ENCODE results near the gene ZNF784.
A peak's percentile ranks its signal among the peaks of the same experiment; 100 is the strongest.

The ZNF784 gene

GRCh38 chr19:55585658-55586339 lies 38.6 kb downstream of the ZNF784 start (continued):
- TF ChIP-seq ATF2 (tag by site-specific recombination; IDR thresholded peaks at IDR 0.05; ENCODE audit: low read depth) (no peak), ZNF16 (tag by site-specific recombination; IDR thresholded peaks at IDR 0.05; ENCODE audit: low read depth) (no peak), YY2 (tag by site-specific recombination; IDR thresholded peaks at IDR 0.05) (no peak), ZNF658 (tag by site-specific recombination; IDR thresholded peaks at IDR 0.05) (no peak), ZNF510 (tag by site-specific recombination; IDR thresholded peaks at IDR 0.05; ENCODE audit: insufficient replicate concordance) (no peak), ZNF660 (tag by site-specific recombination; IDR thresholded peaks at IDR 0.05) (no peak), ZNF580 (tag by site-specific recombination; IDR thresholded peaks at IDR 0.05) (no peak; the same call in 1 of the 2 replicates), ZNF311 (tag by site-specific recombination; IDR thresholded peaks at IDR 0.05; ENCODE audit: borderline replicate concordance) (no peak), RBAK (tag by site-specific recombination; IDR thresholded peaks at IDR 0.05) (no peak), ZNF157 (tag by site-specific recombination; IDR thresholded peaks at IDR 0.05) (no peak), ZNF521 (tag by site-specific recombination; IDR thresholded peaks at IDR 0.05) (no peak), ZNF623 (tag by site-specific recombination; IDR thresholded peaks at IDR 0.05) (peak; percentile 98), KLF9 (tag by site-specific recombination; IDR thresholded peaks at IDR 0.05; ENCODE audit: low read depth) (peak; percentile 62), SCRT2 (tag by site-specific recombination; IDR thresholded peaks at IDR 0.05) (no peak), PRDM1 (tag by site-specific recombination; IDR thresholded peaks at IDR 0.05) (no peak), ZNF791 (tag by site-specific recombination; IDR thresholded peaks at IDR 0.05) (no peak), ZNF596 (tag by site-specific recombination; IDR thresholded peaks at IDR 0.05) (no peak), ZNF362 (tag by site-specific recombination; IDR thresholded peaks at IDR 0.05) (no peak), ZNF473 (tag by site-specific recombination; IDR thresholded peaks at IDR 0.05) (no peak), ZNF555 (tag by site-specific recombination; conservative IDR thresholded peaks at IDR 0.05) (no peak), MYNN (tag by site-specific recombination; IDR thresholded peaks at IDR 0.05; ENCODE audit: borderline replicate concordance) (no peak)
- TF ChIP-seq, protein P1, sequence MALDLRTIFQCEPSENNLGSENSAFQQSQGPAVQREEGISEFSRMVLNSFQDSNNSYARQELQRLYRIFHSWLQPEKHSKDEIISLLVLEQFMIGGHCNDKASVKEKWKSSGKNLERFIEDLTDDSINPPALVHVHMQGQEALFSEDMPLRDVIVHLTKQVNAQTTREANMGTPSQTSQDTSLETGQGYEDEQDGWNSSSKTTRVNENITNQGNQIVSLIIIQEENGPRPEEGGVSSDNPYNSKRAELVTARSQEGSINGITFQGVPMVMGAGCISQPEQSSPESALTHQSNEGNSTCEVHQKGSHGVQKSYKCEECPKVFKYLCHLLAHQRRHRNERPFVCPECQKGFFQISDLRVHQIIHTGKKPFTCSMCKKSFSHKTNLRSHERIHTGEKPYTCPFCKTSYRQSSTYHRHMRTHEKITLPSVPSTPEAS (tag by site-specific recombination; IDR thresholded peaks at IDR 0.05), result no peak
- TF ChIP-seq, protein P2, sequence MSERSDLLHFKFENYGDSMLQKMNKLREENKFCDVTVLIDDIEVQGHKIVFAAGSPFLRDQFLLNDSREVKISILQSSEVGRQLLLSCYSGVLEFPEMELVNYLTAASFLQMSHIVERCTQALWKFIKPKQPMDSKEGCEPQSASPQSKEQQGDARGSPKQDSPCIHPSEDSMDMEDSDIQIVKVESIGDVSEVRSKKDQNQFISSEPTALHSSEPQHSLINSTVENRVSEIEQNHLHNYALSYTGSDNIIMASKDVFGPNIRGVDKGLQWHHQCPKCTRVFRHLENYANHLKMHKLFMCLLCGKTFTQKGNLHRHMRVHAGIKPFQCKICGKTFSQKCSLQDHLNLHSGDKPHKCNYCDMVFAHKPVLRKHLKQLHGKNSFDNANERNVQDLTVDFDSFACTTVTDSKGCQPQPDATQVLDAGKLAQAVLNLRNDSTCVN (tag by site-specific recombination; optimal IDR thresholded peaks at IDR 0.05), result no peak
- TF ChIP-seq, protein P3, sequence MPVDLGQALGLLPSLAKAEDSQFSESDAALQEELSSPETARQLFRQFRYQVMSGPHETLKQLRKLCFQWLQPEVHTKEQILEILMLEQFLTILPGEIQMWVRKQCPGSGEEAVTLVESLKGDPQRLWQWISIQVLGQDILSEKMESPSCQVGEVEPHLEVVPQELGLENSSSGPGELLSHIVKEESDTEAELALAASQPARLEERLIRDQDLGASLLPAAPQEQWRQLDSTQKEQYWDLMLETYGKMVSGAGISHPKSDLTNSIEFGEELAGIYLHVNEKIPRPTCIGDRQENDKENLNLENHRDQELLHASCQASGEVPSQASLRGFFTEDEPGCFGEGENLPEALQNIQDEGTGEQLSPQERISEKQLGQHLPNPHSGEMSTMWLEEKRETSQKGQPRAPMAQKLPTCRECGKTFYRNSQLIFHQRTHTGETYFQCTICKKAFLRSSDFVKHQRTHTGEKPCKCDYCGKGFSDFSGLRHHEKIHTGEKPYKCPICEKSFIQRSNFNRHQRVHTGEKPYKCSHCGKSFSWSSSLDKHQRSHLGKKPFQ (tag by site-specific recombination; IDR thresholded peaks at IDR 0.05), result no peak
- TF ChIP-seq, protein P4, sequence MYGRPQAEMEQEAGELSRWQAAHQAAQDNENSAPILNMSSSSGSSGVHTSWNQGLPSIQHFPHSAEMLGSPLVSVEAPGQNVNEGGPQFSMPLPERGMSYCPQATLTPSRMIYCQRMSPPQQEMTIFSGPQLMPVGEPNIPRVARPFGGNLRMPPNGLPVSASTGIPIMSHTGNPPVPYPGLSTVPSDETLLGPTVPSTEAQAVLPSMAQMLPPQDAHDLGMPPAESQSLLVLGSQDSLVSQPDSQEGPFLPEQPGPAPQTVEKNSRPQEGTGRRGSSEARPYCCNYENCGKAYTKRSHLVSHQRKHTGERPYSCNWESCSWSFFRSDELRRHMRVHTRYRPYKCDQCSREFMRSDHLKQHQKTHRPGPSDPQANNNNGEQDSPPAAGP (tag by site-specific recombination; IDR thresholded peaks at IDR 0.05), result peak; percentile 26; the same call in 1 of the 2 replicates
- TF ChIP-seq, protein P5, sequence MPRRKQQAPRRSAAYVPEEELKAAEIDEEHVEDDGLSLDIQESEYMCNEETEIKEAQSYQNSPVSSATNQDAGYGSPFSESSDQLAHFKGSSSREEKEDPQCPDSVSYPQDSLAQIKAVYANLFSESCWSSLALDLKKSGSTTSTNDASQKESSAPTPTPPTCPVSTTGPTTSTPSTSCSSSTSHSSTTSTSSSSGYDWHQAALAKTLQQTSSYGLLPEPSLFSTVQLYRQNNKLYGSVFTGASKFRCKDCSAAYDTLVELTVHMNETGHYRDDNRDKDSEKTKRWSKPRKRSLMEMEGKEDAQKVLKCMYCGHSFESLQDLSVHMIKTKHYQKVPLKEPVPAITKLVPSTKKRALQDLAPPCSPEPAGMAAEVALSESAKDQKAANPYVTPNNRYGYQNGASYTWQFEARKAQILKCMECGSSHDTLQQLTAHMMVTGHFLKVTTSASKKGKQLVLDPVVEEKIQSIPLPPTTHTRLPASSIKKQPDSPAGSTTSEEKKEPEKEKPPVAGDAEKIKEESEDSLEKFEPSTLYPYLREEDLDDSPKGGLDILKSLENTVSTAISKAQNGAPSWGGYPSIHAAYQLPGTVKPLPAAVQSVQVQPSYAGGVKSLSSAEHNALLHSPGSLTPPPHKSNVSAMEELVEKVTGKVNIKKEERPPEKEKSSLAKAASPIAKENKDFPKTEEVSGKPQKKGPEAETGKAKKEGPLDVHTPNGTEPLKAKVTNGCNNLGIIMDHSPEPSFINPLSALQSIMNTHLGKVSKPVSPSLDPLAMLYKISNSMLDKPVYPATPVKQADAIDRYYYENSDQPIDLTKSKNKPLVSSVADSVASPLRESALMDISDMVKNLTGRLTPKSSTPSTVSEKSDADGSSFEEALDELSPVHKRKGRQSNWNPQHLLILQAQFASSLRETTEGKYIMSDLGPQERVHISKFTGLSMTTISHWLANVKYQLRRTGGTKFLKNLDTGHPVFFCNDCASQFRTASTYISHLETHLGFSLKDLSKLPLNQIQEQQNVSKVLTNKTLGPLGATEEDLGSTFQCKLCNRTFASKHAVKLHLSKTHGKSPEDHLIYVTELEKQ (tag by site-specific recombination; IDR thresholded peaks at IDR 0.05; ENCODE audit: borderline replicate concordance), result no peak
